HepG2 (cell line): ENCODE results near the gene SETD1A. TPM values are rescaled to one million over a fixed set of nuclear protein-coding genes. Genes with fewer than 3 reads are reported as not detected.

Source experiments
- AGO1 ChIP-seq: fragments of 200-400 bp; formaldehyde crosslinking; IDR thresholded peaks from 2 replicates; pipeline ENCODE4 v1.6.1; 2017; ENCODE audit warnings: mild to moderate bottlenecking, low read depth, low read length, moderate library complexity; ENCODE audit not compliant: poor library complexity, severe bottlenecking
- CENPX ChIP-seq: sonication (generic); formaldehyde crosslinking; IDR thresholded peaks from 2 replicates; pipeline ENCODE4 v1.9.0; 2021; ENCODE audit warnings: mild to moderate bottlenecking, missing genetic modification reagents, moderate library complexity
- FOSL2 ChIP-seq: sonication (generic); formaldehyde crosslinking; IDR thresholded peaks from 2 replicates; pipeline ENCODE4 v1.4.0; 2020; ENCODE audit warnings: missing genetic modification reagents
- HDAC6 ChIP-seq: fragments of 200-600 bp; sonication (generic); IDR thresholded peaks from 2 replicates; pipeline ENCODE4 v1.7.0; 2017; ENCODE audit warnings: mild to moderate bottlenecking, antibody characterized with exemption, low read length, low read depth
- MTERF4 ChIP-seq: sonication (generic); formaldehyde crosslinking; IDR thresholded peaks from 2 replicates; pipeline ENCODE4 v1.8.0; 2023; ENCODE audit warnings: mild to moderate bottlenecking, missing genetic modification reagents
- NCOA1 ChIP-seq: sonication (generic); formaldehyde crosslinking; IDR thresholded peaks from 2 replicates; pipeline ENCODE4 v1.9.0; 2021; ENCODE audit warnings: missing genetic modification reagents
- NFKB2 ChIP-seq: sonication (generic); formaldehyde crosslinking; IDR thresholded peaks from 2 replicates; pipeline ENCODE4 v1.4.0; 2020; ENCODE audit warnings: missing genetic modification reagents, borderline replicate concordance
- NFYB ChIP-seq: sonication (generic); formaldehyde crosslinking; IDR thresholded peaks from 2 replicates; pipeline ENCODE4 v1.4.0; 2020; ENCODE audit warnings: missing genetic modification reagents
- RNF2 ChIP-seq: fragments of 450-650 bp; conservative IDR thresholded peaks from 2 replicates; pipeline ENCODE4 v1.6.1; 2016; ENCODE audit warnings: low read depth
- SKI ChIP-seq: fragments of 450-650 bp; IDR thresholded peaks from one replicate; pipeline ENCODE4 v1.6.1; 2018; ENCODE audit warnings: mild to moderate bottlenecking; ENCODE audit not compliant: partially characterized antibody
- UBTF ChIP-seq: sonication (generic); formaldehyde crosslinking; IDR thresholded peaks from 2 replicates; pipeline ENCODE4 v1.4.0; 2020; ENCODE audit warnings: mild to moderate bottlenecking, missing genetic modification reagents
- ZBTB7A ChIP-seq: sonication (generic); formaldehyde crosslinking; IDR thresholded peaks from 2 replicates; pipeline ENCODE4 v1.8.0; 2022; ENCODE audit warnings: mild to moderate bottlenecking, missing genetic modification reagents
- ZFP36L1 ChIP-seq: sonication (generic); formaldehyde crosslinking; IDR thresholded peaks from 2 replicates; pipeline ENCODE4 v1.8.0; 2022; ENCODE audit warnings: mild to moderate bottlenecking, missing genetic modification reagents, moderate library complexity
- ZFP62 ChIP-seq: sonication (generic); formaldehyde crosslinking; IDR thresholded peaks from 2 replicates; pipeline ENCODE4 v1.4.0; 2020; ENCODE audit warnings: missing genetic modification reagents
- ZFP82 ChIP-seq: sonication (generic); formaldehyde crosslinking; IDR thresholded peaks from 2 replicates; pipeline ENCODE4 v1.5.1; 2020; ENCODE audit warnings: mild to moderate bottlenecking, missing genetic modification reagents, borderline replicate concordance
- ZNF343 ChIP-seq: sonication (generic); formaldehyde crosslinking; IDR thresholded peaks from 2 replicates; pipeline ENCODE4 v1.4.0; 2020; ENCODE audit warnings: mild to moderate bottlenecking, missing genetic modification reagents
- ZNF670 ChIP-seq: sonication (generic); formaldehyde crosslinking; IDR thresholded peaks from 2 replicates; pipeline ENCODE4 v1.8.0; 2022; ENCODE audit warnings: mild to moderate bottlenecking, missing genetic modification reagents, borderline replicate concordance
- ZNF781 ChIP-seq: sonication (generic); formaldehyde crosslinking; IDR thresholded peaks from 2 replicates; pipeline ENCODE4 v1.5.1; 2020; ENCODE audit warnings: borderline replicate concordance, mild to moderate bottlenecking, missing genetic modification reagents; ENCODE audit errors: not compliant biosample characterization
- polyA plus RNA-seq, 8 experiments: library from polyadenylated mRNA; depleted of rRNA in 3 of 8; stranded (reverse) in 7 of 8; unstranded in 1 of 8; fragments of >200 nt; fragmentation: Illumina TruSeq in 4 of 8; extraction: Trizol in 4 of 8; gene quantifications; 2 replicates each; pipeline versions ENCODE4 v1.2.1 to v1.2.3, GENCODE V29; 2011 to 2016; ENCODE audit warnings: low read depth in 4 of 8, missing spikeins in 1 of 8, mixed read lengths in 1 of 8; ENCODE audit not compliant: insufficient read depth in 1 of 8
- total RNA-seq, 5 experiments: library from RNA; depleted of rRNA; stranded (reverse); fragments of >200 nt; fragmentation: Illumina TruSeq; extraction: Trizol; gene quantifications; 2 replicates each; pipeline ENCODE4 v1.2.3, GENCODE V29; 2016; ENCODE audit warnings: low read depth in 1 of 5
- TF ChIP-seq, protein P1 (sequence below): sonication (generic); formaldehyde crosslinking; IDR thresholded peaks from 2 replicates; pipeline ENCODE4 v1.5.1; 2020; ENCODE audit warnings: missing genetic modification reagents, mild to moderate bottlenecking, borderline replicate concordance
- TF ChIP-seq, protein P2 (sequence below): fragments of 450-650 bp; IDR thresholded peaks from 2 replicates; pipeline ENCODE4 v1.6.1; 2016
- TF ChIP-seq, protein P3 (sequence below): IDR thresholded peaks from 2 replicates; pipeline ENCODE4 v1.6.1; 2018; ENCODE audit warnings: missing genetic modification reagents, mild to moderate bottlenecking, missing compliant biosample characterization

The SETD1A gene
- total and polyA plus RNA-seq, 2 of the 13 experiments (the other 11 are each of a cell fraction or from before 2014, with no cell fraction given): 3.8 to 5.6 TPM

- TF ChIP-seq MTERF4 (CRISPR knock-in tag) (no peak; the same call in 1 of the 2 replicates), NFYB (CRISPR knock-in tag) (peak; percentile 63), ZBTB7A (CRISPR knock-in tag) (no peak), ZFP82 (CRISPR knock-in tag) (peak; percentile 16; the same call in 1 of the 2 replicates), FOSL2 (CRISPR knock-in tag) (peak; percentile 64), ZNF670 (CRISPR knock-in tag) (peak; percentile 69; the same call in 1 of the 2 replicates), ZNF343 (CRISPR knock-in tag) (peak; percentile 49; the same call in 1 of the 2 replicates), CENPX (CRISPR knock-in tag) (no peak), ZNF781 (CRISPR knock-in tag) (no peak), HDAC6 (no peak), RNF2 (no peak), ZFP36L1 (no peak), ZFP62 (no peak), AGO1 (peak; percentile 55), NFKB2 (peak; percentile 61; the same call in 1 of the 2 replicates), NCOA1 (CRISPR knock-in tag) (0 out of 2 replicates have a peak, but pooled peaks have one; percentile 72), SKI (peak; percentile 64), UBTF (peak; percentile 93)
- TF ChIP-seq, protein P1, sequence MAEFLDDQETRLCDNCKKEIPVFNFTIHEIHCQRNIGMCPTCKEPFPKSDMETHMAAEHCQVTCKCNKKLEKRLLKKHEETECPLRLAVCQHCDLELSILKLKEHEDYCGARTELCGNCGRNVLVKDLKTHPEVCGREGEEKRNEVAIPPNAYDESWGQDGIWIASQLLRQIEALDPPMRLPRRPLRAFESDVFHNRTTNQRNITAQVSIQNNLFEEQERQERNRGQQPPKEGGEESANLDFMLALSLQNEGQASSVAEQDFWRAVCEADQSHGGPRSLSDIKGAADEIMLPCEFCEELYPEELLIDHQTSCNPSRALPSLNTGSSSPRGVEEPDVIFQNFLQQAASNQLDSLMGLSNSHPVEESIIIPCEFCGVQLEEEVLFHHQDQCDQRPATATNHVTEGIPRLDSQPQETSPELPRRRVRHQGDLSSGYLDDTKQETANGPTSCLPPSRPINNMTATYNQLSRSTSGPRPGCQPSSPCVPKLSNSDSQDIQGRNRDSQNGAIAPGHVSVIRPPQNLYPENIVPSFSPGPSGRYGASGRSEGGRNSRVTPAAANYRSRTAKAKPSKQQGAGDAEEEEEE (CRISPR knock-in tag): 0 out of 2 replicates have a peak, but pooled peaks have one; percentile 54
- TF ChIP-seq, protein P2, sequence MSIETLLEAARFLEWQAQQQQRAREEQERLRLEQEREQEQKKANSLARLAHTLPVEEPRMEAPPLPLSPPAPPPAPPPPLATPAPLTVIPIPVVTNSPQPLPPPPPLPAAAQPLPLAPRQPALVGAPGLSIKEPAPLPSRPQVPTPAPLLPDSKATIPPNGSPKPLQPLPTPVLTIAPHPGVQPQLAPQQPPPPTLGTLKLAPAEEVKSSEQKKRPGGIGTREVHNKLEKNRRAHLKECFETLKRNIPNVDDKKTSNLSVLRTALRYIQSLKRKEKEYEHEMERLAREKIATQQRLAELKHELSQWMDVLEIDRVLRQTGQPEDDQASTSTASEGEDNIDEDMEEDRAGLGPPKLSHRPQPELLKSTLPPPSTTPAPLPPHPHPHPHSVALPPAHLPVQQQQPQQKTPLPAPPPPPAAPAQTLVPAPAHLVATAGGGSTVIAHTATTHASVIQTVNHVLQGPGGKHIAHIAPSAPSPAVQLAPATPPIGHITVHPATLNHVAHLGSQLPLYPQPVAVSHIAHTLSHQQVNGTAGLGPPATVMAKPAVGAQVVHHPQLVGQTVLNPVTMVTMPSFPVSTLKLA: peak; percentile 50; the same call in 1 of the 2 replicates
- TF ChIP-seq, protein P3, sequence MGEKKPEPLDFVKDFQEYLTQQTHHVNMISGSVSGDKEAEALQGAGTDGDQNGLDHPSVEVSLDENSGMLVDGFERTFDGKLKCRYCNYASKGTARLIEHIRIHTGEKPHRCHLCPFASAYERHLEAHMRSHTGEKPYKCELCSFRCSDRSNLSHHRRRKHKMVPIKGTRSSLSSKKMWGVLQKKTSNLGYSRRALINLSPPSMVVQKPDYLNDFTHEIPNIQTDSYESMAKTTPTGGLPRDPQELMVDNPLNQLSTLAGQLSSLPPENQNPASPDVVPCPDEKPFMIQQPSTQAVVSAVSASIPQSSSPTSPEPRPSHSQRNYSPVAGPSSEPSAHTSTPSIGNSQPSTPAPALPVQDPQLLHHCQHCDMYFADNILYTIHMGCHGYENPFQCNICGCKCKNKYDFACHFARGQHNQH: peak; percentile 96
These were observed 7.7 kb upstream of the SETD1A start (continued) for GRCh38 chr16:30949650-30950515.
